RWPE2 (cell line): ENCODE data around the gene SCUBE1.

Source experiments
- ATAC-seq: fragments of 200-7000 bp; cut with Tn5 transposase; 3 replicates; pipeline ENCODE4 v1.9.1; 2021; ENCODE audit warnings: low read depth
- DNase-seq: peaks from one replicate; pipeline ENCODE4 v3.0.0-alpha.2; 2020; ENCODE audit warnings: low spot score
- H3K27ac ChIP-seq: fragments of 450-650 bp; 2 replicates; pipeline ENCODE4 v1.5.1; 2017; ENCODE audit warnings: mild to moderate bottlenecking; ENCODE audit not compliant: poor library complexity, severe bottlenecking
- H3K27me3 ChIP-seq: fragments of 250-450 bp; sonication (Bioruptor Pico); 2 replicates; pipeline ENCODE4 v1.5.1; 2021; ENCODE audit warnings: mild to moderate bottlenecking, moderate library complexity; ENCODE audit not compliant: insufficient read depth, poor library complexity, severe bottlenecking
- H3K36me3 ChIP-seq: fragments of 250-450 bp; sonication (Bioruptor Pico); 2 replicates; pipeline ENCODE4 v1.5.1; 2020; ENCODE audit warnings: low read depth, mild to moderate bottlenecking, moderate library complexity
- H3K4me1 ChIP-seq: fragments of 250-450 bp; sonication (Bioruptor Pico); 2 replicates; pipeline ENCODE4 v1.5.1; 2021; ENCODE audit warnings: mild to moderate bottlenecking, moderate library complexity; ENCODE audit not compliant: insufficient read depth, poor library complexity, severe bottlenecking
- H3K4me3 ChIP-seq: fragments of 250-450 bp; sonication (Bioruptor Pico); 2 replicates; pipeline ENCODE4 v1.5.1; 2021; ENCODE audit warnings: mild to moderate bottlenecking, moderate library complexity; ENCODE audit not compliant: severe bottlenecking
- H3K9me3 ChIP-seq: fragments of 250-450 bp; sonication (Bioruptor Pico); 2 replicates; pipeline ENCODE4 v1.5.1; 2021; ENCODE audit warnings: mild to moderate bottlenecking, moderate library complexity; ENCODE audit not compliant: severe bottlenecking
- TF ChIP-seq, protein P1 (sequence below): fragments of 450-650 bp; IDR thresholded peaks from one replicate; pipeline ENCODE4 v1.5.1; 2017; ENCODE audit warnings: mild to moderate bottlenecking, moderate library complexity; ENCODE audit not compliant: poor library complexity, severe bottlenecking

SCUBE1 gene

DNA sequence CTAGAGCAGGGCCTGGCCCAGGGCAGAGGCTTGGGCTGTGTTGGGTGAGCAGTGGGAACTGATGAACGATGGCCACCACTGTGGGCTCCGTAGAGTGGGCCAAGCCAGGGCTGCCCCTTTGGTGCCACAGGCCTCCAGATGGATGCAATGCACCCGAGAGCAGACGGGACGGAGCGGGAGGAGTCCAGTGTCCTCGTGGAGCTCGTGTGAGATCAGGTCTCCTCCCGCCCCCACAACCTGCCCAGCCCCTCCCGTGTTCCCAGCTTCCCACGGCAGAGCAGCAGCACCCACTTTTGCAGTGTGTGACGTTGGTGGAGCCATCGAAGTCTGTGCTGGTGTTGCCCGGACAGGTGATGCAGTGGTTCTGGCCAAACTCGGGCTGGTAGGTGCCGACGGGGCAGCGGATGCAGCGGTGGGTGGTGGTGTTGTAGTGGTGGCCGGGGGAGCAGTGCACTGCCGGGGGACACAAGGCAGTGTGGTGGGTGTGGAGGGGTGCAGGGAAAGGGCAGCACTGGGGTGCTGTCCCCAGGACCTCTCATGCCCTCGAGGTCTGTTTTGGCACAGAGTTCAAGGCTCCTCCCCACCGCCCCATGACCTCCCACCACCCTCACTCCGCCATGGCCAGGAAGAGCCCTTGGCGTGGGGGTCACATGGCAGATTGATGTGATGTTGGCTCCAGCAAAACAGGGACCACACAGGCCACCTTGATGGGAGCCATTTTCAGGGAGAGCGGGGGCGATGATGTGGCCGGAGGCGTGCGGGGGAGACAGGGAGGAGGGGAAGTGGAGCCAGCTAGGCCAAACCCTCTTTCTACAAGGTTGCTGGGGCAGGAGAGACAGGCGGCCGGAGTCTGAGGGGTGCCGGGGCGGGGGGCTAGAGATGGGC lies 132.3 kb downstream of the SCUBE1 start:
- Histone ChIP-seq H3K9me3 (no peaks in the 10 kb centered on the region), H3K27ac (no peak overlapping the region), H3K27me3 (no peaks in the 10 kb centered on the region), H3K36me3 (no peaks in the 10 kb centered on the region), H3K4me1 (no peaks in the 10 kb centered on the region), H3K4me3 (no peak overlapping the region)
- TF ChIP-seq, protein P1, sequence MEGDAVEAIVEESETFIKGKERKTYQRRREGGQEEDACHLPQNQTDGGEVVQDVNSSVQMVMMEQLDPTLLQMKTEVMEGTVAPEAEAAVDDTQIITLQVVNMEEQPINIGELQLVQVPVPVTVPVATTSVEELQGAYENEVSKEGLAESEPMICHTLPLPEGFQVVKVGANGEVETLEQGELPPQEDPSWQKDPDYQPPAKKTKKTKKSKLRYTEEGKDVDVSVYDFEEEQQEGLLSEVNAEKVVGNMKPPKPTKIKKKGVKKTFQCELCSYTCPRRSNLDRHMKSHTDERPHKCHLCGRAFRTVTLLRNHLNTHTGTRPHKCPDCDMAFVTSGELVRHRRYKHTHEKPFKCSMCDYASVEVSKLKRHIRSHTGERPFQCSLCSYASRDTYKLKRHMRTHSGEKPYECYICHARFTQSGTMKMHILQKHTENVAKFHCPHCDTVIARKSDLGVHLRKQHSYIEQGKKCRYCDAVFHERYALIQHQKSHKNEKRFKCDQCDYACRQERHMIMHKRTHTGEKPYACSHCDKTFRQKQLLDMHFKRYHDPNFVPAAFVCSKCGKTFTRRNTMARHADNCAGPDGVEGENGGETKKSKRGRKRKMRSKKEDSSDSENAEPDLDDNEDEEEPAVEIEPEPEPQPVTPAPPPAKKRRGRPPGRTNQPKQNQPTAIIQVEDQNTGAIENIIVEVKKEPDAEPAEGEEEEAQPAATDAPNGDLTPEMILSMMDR, result no peak
- no peak for DNase-seq
- no peak for ATAC-seq

DNA sequence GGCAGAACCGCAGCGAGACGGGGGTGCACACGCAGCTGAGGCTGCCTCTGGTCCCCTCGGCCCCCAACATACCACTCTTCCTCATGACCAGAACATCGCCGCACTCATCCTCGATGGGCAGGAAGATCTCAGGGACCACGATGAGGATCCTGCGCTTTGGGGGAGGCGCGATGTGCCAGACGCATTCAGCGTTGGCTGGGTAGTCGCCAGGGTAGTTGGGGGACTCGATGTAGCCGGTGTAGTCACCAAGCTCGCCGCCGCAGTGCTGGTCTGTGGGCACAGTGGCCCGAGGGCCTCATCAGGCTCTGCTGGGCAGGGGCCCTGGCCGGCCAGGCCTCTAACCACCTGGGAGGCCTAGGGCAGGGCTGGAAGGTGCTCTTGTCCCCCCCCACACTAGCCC lies 133.2 kb downstream of the SCUBE1 start:
- H3K4me1 ChIP-seq, result no peaks in the 10 kb centered on the region
- TF ChIP-seq, protein P1, result no peak
- no peak overlapping the region for H3K27ac ChIP-seq
- no peak for ATAC-seq
- H3K36me3 ChIP-seq, result no peaks in the 10 kb centered on the region
- H3K9me3 ChIP-seq, result no peaks in the 10 kb centered on the region
- H3K4me3 ChIP-seq, result no peak overlapping the region
- no peak for DNase-seq
- H3K27me3 ChIP-seq, result no peaks in the 10 kb centered on the region

DNA sequence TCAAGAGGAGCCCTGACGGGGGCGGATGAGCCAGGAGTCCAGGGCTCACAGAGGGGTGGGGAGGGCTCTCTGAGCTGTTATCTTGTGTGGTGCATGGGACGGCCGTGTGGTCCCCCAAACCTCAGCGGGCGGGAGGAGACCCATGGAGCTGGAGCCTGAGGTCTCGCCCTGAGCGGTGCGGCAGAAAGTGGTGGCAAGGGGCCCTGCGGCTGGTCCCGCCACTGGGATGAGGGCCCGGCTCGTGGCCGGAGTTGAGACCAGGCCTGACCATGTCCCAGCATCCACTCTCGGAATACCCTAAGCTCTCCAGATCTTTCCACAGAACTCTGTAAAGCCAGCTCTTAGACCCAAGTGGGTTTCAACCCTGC lies 133.7 kb downstream of the SCUBE1 start:
- no peaks in the 10 kb centered on the region for H3K27me3 ChIP-seq
- no peak for DNase-seq
- no peak for ATAC-seq
- no peak overlapping the region for H3K27ac ChIP-seq
- no peaks in the 10 kb centered on the region for H3K36me3 ChIP-seq
- no peaks in the 10 kb centered on the region for H3K4me1 ChIP-seq
- no peak overlapping the region for H3K4me3 ChIP-seq
- no peaks in the 10 kb centered on the region for H3K9me3 ChIP-seq
- TF ChIP-seq, protein P1, result no peak

DNA sequence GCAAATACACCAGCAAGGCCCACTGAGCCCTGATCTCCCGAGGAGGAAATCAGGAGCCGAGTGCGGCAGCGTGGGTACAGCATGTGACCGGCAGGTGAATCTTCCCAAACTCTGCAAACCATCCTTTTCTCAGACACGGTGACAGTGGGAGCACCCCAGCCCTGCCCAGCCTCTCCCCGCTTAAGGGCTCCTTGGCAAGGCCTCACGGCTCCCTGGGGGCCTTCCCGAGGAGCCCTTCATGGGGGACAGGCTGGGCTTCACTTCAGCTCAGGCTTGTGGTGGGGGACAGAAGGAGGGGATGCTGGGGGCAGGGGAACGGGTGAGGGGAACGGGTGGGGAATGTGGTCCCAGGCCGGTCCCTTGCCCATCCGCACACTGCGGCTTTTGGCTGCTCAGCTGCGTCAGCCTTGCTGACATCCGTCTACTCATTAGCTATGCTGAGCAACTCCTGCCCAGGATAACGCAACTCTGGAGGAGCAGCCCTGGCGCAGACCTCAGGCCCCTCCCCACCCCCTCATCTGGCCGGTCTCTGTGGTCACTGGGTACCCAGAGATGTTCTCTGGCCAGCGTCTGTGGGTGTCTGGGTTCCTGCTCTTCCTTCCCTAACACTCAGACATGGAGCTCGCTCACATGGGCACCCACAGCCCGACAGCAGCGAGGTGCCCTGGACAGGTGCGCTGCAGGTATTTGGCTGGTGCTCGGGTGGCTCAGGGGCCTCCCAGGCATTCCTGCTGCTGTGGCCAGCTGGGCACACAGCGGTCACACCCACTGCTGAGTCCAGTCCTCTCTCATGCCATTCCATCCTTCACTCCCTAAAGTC lies 134.3 kb downstream of the SCUBE1 start:
- Histone ChIP-seq H3K4me3 (no peak overlapping the region), H3K9me3 (no peaks in the 10 kb centered on the region), H3K4me1 (no peaks in the 10 kb centered on the region), H3K36me3 (no peaks in the 10 kb centered on the region), H3K27me3 (no peaks in the 10 kb centered on the region), H3K27ac (no peak overlapping the region)
- TF ChIP-seq, protein P1, result no peak
- ATAC-seq (no peak), DNase-seq (no peak)
